ENCODE results near the gene ENDOD1.
A peak's percentile ranks its signal among the peaks of the same experiment; 100 is the strongest.

Gene ENDOD1

DNA sequence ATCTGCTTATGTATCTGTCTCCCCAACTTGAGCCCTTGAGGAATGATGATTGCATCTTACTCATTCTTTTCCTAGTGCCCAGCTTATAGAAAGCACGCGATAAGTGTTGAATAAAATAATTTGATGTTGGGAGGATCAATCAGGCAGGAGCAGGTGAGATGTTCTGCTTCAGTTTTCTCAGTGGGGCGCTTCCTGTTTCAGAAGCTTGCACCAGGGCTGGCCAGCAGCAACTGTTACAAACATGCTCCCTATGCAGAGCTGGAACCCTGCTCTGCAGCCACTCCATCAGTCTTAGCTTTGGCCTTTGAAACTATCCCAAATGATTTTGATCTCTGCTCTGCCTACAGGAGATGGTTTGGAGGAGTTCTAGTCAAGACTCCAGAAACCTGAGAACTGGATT is 3.9 kb downstream of the ENDOD1 start:
- Histone ChIP-seq H3K9ac (ENCODE audit: low read depth, low read length) (no peak overlapping the region), H3K4me2 (ENCODE audit: low read length) (peak overlapping the region; percentile 3), H3K4me1 (ENCODE audit: control insufficient read depth, insufficient read depth, low read length) (peaks cover 50% of the 10 kb centered on the region), H3K4me3 (ENCODE audit: low read length) (no peak overlapping the region), H3K36me3 (ENCODE audit: insufficient read depth, low read length) (no peaks in the 10 kb centered on the region), H3K9me3 (replicated peaks; ENCODE audit: low read length) (no peaks in the 10 kb centered on the region), H3K27me3 (ENCODE audit: control insufficient read depth, insufficient read depth, low read length) (no peaks in the 10 kb centered on the region)

- Histone ChIP-seq H3K4me2 (ENCODE audit: low read length) (peak overlapping the region; percentile 64), H3K9me3 (replicated peaks; ENCODE audit: low read length) (no peaks in the 10 kb centered on the region), H3K9ac (ENCODE audit: low read depth, low read length) (peak overlapping the region; percentile 47), H3K36me3 (ENCODE audit: insufficient read depth, low read length) (no peaks in the 10 kb centered on the region), H3K27me3 (ENCODE audit: control insufficient read depth, insufficient read depth, low read length) (no peaks in the 10 kb centered on the region), H3K4me1 (ENCODE audit: control insufficient read depth, insufficient read depth, low read length) (peaks cover 37% of the 10 kb centered on the region), H3K4me3 (ENCODE audit: low read length) (peak overlapping the region; percentile 19)
These were observed 6.4 kb downstream of the ENDOD1 start for GRCh38 chr11:95095858-95096587.

GRCh38 chr11:95097209-95097608 is 7.6 kb downstream of the ENDOD1 start:
- no peak overlapping the region for H3K4me3 ChIP-seq (ENCODE audit: low read length)
- peaks cover 32% of the 10 kb centered on the region for H3K4me1 ChIP-seq (ENCODE audit: control insufficient read depth, insufficient read depth, low read length)
- no peak overlapping the region for H3K4me2 ChIP-seq (ENCODE audit: low read length)
- no peak overlapping the region for H3K9ac ChIP-seq (ENCODE audit: low read depth, low read length)
- no peaks in the 10 kb centered on the region for H3K27me3 ChIP-seq (ENCODE audit: control insufficient read depth, insufficient read depth, low read length)
- no peaks in the 10 kb centered on the region for H3K36me3 ChIP-seq (ENCODE audit: insufficient read depth, low read length)
- no peaks in the 10 kb centered on the region for H3K9me3 ChIP-seq (replicated peaks; ENCODE audit: low read length)

DNA sequence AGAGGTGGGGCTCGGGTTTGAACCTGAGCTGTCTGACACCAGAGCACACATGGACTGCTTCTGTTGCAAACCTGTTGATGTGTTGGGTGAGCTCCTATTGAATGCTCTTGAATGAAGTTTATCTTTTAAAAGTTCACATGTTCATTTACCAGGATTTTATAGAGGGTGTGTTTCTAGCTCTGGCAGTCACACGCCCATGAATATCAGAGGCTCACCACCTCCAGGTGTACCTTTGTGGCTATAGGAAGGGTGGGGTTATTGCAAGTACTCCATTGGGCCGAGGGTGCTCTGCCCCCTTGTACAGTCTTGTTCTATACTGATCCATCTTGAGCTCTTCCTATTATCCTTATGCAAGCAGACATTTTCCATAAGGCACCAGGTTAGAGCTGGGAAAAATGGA is 9.2 kb downstream of the ENDOD1 start:
- H3K27me3 ChIP-seq (ENCODE audit: control insufficient read depth, insufficient read depth, low read length): no peaks in the 10 kb centered on the region
- no peak overlapping the region for H3K4me2 ChIP-seq (ENCODE audit: low read length)
- no peaks in the 10 kb centered on the region for H3K9me3 ChIP-seq (replicated peaks; ENCODE audit: low read length)

GRCh38 chr11:95100191-95100648 is 10.6 kb downstream of the ENDOD1 start:
- H3K36me3 ChIP-seq (ENCODE audit: insufficient read depth, low read length): no peaks in the 10 kb centered on the region
- peaks cover 14% of the 10 kb centered on the region for H3K4me1 ChIP-seq (ENCODE audit: control insufficient read depth, insufficient read depth, low read length)
- H3K9ac ChIP-seq (ENCODE audit: low read depth, low read length): no peak overlapping the region
- H3K9me3 ChIP-seq (replicated peaks; ENCODE audit: low read length): no peaks in the 10 kb centered on the region
- no peak overlapping the region for H3K4me2 ChIP-seq (ENCODE audit: low read length)
- no peaks in the 10 kb centered on the region for H3K27me3 ChIP-seq (ENCODE audit: control insufficient read depth, insufficient read depth, low read length)
- no peak overlapping the region for H3K4me3 ChIP-seq (ENCODE audit: low read length)

More for the DNA sequence above, 9.2 kb downstream of the ENDOD1 start:
- Histone ChIP-seq H3K36me3 (ENCODE audit: insufficient read depth, low read length) (no peaks in the 10 kb centered on the region), H3K4me3 (ENCODE audit: low read length) (no peak overlapping the region), H3K4me1 (ENCODE audit: control insufficient read depth, insufficient read depth, low read length) (peaks cover 17% of the 10 kb centered on the region), H3K9ac (ENCODE audit: low read depth, low read length) (no peak overlapping the region)

DNA sequence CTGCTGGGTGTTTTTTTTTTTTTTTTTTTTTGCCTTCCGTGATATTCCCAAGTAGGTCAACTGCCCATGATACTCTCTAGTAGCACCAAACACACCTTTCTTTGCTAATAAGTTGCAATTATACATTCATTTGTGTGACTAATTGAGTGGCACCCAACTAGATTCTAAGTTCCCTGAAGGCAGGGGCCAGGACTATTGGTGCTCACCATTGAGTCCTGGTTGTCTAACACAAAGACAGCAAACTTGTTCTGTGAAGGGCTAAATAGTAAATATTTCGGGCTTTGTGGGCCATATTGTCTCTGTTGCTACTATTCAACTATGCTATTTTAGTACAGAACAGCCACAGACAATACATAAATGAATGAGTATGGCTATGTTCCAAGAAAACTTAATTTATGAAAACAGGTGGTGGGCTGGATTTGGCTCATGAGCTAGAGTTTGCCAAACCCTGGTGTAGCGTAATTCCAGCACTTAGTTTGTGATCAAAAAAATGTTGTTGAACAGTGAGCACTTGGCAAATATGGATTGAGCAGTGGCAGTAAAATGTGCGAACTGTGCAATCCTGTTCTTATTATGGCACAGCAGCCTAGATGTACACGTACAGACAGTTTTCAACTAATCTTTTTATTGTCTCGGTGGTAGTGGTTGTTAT is 11.3 kb downstream of the ENDOD1 start:
- Histone ChIP-seq H3K9me3 (replicated peaks; ENCODE audit: low read length) (no peaks in the 10 kb centered on the region), H3K36me3 (ENCODE audit: insufficient read depth, low read length) (no peaks in the 10 kb centered on the region), H3K4me3 (ENCODE audit: low read length) (no peak overlapping the region), H3K4me2 (ENCODE audit: low read length) (no peak overlapping the region), H3K27me3 (ENCODE audit: control insufficient read depth, insufficient read depth, low read length) (no peaks in the 10 kb centered on the region), H3K9ac (ENCODE audit: low read depth, low read length) (no peak overlapping the region), H3K4me1 (ENCODE audit: control insufficient read depth, insufficient read depth, low read length) (peaks cover 6% of the 10 kb centered on the region)

DNA sequence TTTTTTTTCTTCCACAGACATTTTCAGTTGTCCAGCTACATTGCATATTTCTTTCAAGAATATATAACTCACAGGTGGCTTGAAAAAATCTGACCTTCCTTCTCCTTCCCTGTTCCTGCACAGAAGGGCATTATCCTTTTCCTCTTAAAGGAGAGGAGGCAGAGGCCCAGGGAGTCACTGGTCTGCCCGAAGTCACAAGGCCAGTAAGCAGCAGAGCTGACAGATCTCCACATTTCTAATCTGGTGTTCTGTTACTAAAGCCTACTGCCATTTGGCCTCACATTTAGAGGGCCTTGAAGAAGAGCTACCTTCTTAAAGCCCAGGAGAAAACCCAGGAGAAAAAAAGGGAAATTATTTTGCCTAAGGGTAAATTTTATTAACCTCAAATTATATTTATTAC is 12.3 kb downstream of the ENDOD1 start:
- Histone ChIP-seq H3K4me1 (ENCODE audit: control insufficient read depth, insufficient read depth, low read length) (no peaks in the 10 kb centered on the region), H3K4me2 (ENCODE audit: low read length) (no peak overlapping the region), H3K36me3 (ENCODE audit: insufficient read depth, low read length) (no peaks in the 10 kb centered on the region), H3K4me3 (ENCODE audit: low read length) (no peak overlapping the region), H3K27me3 (ENCODE audit: control insufficient read depth, insufficient read depth, low read length) (no peaks in the 10 kb centered on the region), H3K9me3 (replicated peaks; ENCODE audit: low read length) (no peaks in the 10 kb centered on the region), H3K9ac (ENCODE audit: low read depth, low read length) (no peak overlapping the region)

- H3K9ac ChIP-seq (ENCODE audit: low read depth, low read length): no peak overlapping the region
- no peak overlapping the region for H3K4me3 ChIP-seq (ENCODE audit: low read length)
- no peaks in the 10 kb centered on the region for H3K36me3 ChIP-seq (ENCODE audit: insufficient read depth, low read length)
These were observed 13.1 kb downstream of the ENDOD1 start for GRCh38 chr11:95102733-95103132.

DNA sequence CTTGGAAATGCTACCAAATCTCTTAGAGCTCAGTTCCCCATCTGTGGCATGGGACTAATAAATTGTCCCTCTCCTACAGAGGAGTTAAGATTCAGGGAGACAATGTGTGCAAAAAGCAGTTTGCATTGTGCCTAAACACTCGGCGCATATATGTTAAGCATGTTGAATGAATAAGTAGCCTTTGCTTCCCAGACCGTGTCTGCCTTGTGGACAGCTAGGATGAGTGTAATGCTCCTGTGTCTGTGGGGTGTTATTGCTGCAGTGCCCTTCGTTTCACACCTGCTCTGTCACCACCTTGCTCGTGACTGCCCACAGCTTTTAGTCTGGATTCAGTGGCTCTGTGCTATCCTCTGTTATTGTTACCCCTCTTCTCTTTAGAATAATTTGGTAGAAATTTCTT is 14.1 kb downstream of the ENDOD1 start:
- Histone ChIP-seq H3K4me3 (ENCODE audit: low read length) (no peak overlapping the region), H3K9ac (ENCODE audit: low read depth, low read length) (no peak overlapping the region), H3K27me3 (ENCODE audit: control insufficient read depth, insufficient read depth, low read length) (no peaks in the 10 kb centered on the region), H3K4me2 (ENCODE audit: low read length) (no peak overlapping the region), H3K36me3 (ENCODE audit: insufficient read depth, low read length) (no peaks in the 10 kb centered on the region), H3K9me3 (replicated peaks; ENCODE audit: low read length) (no peaks in the 10 kb centered on the region), H3K4me1 (ENCODE audit: control insufficient read depth, insufficient read depth, low read length) (peaks cover 10% of the 10 kb centered on the region)

More at GRCh38 chr11:95102733-95103132, 13.1 kb downstream of the ENDOD1 start:
- Histone ChIP-seq H3K4me2 (ENCODE audit: low read length) (no peak overlapping the region), H3K9me3 (replicated peaks; ENCODE audit: low read length) (no peaks in the 10 kb centered on the region), H3K27me3 (ENCODE audit: control insufficient read depth, insufficient read depth, low read length) (no peaks in the 10 kb centered on the region), H3K4me1 (ENCODE audit: control insufficient read depth, insufficient read depth, low read length) (peaks cover under 1% of the 10 kb centered on the region)

DNA sequence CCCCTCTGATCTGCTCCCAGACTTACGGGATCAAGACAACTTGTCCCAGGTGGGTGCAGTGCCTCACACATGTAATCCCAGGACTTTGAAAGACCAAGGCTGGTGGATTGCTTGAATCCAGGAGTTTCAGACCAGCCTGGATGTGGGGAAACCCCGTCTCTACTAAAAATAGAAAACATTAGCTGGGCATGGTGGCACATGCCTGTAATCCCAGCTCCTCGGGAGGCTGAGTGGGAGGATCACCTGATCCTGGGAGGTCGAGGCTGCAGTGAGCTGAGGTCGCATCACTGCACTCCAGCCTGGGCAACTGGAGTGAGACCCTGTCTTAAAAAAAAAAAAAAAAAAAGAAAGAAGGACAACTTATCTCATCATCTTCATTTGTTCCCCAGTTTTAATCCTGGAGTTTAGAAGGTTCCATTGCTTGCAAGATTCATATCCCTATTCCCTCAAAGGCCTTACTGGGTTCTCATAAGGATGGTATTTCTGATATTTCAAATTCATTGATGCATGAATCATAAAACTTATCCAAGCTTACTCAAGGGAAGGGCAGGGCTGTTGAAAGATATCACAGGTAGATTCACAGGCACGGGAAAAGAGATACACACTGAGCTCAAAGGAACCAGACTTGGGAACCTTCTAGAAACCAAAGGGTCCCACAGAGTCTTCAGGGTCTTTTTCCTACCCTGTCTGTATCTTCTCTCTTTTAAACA is 14.6 kb downstream of the ENDOD1 start:
- H3K9ac ChIP-seq (ENCODE audit: low read depth, low read length): no peak overlapping the region
- H3K4me1 ChIP-seq (ENCODE audit: control insufficient read depth, insufficient read depth, low read length): peaks cover 16% of the 10 kb centered on the region
- H3K36me3 ChIP-seq (ENCODE audit: insufficient read depth, low read length): no peaks in the 10 kb centered on the region
- H3K4me3 ChIP-seq (ENCODE audit: low read length): no peak overlapping the region
- no peak overlapping the region for H3K4me2 ChIP-seq (ENCODE audit: low read length)
- no peaks in the 10 kb centered on the region for H3K27me3 ChIP-seq (ENCODE audit: control insufficient read depth, insufficient read depth, low read length)
- no peaks in the 10 kb centered on the region for H3K9me3 ChIP-seq (replicated peaks; ENCODE audit: low read length)

DNA sequence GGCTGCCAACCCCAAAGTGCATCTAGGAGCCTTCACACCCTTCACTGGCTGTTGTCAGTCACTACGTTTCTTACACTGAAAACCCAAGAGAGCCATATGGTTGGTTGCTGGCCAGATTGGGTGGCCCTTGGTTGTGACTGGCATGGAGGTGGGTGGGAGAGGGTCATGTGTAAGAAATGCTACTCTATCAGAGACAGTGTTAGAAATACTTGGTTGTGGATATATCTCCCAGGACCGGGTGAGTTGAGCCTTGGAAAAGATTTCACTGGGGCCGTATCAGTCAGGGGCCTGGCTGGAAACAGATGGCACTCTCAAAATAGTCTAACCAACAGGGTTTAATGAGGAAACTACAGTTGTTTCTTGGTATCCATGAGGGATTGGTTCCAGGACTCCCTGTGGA is 15.2 kb downstream of the ENDOD1 start:
- no peak overlapping the region for H3K4me2 ChIP-seq (ENCODE audit: low read length)
- peaks cover 20% of the 10 kb centered on the region for H3K4me1 ChIP-seq (ENCODE audit: control insufficient read depth, insufficient read depth, low read length)
- no peaks in the 10 kb centered on the region for H3K9me3 ChIP-seq (replicated peaks; ENCODE audit: low read length)
- H3K9ac ChIP-seq (ENCODE audit: low read depth, low read length): no peak overlapping the region
- no peak overlapping the region for H3K4me3 ChIP-seq (ENCODE audit: low read length)
- no peaks in the 10 kb centered on the region for H3K36me3 ChIP-seq (ENCODE audit: insufficient read depth, low read length)
- no peaks in the 10 kb centered on the region for H3K27me3 ChIP-seq (ENCODE audit: control insufficient read depth, insufficient read depth, low read length)

All from skeletal muscle satellite cell (primary cell).